Measurements from ENCODE around the gene ACTR6.

DNA sequence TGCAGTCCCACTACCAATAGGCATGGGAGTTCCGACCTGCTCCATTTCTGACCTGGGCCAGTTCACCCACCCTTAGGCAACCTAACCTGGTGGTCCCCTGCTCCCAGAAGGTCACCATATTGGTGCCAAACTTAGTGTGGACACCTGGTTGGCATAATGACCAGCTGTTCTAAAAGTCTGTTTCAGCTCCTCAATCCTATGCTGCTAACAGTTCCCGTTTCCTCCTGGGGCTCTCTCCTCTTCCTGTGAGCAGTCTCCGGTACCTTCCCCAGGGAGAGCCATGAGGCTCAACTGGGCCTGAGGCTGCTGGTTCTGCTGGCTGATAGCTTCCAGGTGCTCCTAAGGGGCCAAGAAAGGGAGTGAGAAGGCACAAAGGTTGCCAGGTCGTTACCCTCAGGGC, 42.1 kb upstream of the ACTR6 start:
- TF ChIP-seq, protein P1, sequence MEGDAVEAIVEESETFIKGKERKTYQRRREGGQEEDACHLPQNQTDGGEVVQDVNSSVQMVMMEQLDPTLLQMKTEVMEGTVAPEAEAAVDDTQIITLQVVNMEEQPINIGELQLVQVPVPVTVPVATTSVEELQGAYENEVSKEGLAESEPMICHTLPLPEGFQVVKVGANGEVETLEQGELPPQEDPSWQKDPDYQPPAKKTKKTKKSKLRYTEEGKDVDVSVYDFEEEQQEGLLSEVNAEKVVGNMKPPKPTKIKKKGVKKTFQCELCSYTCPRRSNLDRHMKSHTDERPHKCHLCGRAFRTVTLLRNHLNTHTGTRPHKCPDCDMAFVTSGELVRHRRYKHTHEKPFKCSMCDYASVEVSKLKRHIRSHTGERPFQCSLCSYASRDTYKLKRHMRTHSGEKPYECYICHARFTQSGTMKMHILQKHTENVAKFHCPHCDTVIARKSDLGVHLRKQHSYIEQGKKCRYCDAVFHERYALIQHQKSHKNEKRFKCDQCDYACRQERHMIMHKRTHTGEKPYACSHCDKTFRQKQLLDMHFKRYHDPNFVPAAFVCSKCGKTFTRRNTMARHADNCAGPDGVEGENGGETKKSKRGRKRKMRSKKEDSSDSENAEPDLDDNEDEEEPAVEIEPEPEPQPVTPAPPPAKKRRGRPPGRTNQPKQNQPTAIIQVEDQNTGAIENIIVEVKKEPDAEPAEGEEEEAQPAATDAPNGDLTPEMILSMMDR (IDR thresholded peaks at IDR 0.05) = no peak
- no peak for TF ChIP-seq POLR2AphosphoS5 (IDR thresholded peaks at IDR 0.05)
- TF ChIP-seq POLR2A (IDR thresholded peaks at IDR 0.05) = no peak
